IMR-90 (cell line): ENCODE data around the gene STXBP2. TPM values are rescaled to one million over a fixed set of nuclear protein-coding genes. Genes with fewer than 3 reads are reported as not detected.

ENCODE experiments used
- ATAC-seq: fragments of 200-7000 bp; cut with Tn5 transposase; 2 replicates; pipeline ENCODE4 v1.9.1; 2020; ENCODE audit warnings: low read depth, mild to moderate bottlenecking, moderate library complexity
- BruUV-seq: library from RNA; stranded (reverse); fragments of 400-500 nt; replicated peaks from 2 replicates; lab custom pipeline; 2021; lab: Mats Ljungman, UMichigan
- CTCF ChIA-PET: fragments of 300-600 bp; formaldehyde crosslinking; extraction: SDS; loops from one replicate; lab custom pipeline; 2021; ENCODE audit warnings: antibody characterized with exemption; lab: Yijun Ruan, JAX
- POLR2A ChIA-PET: fragments of 300-600 bp; sonication (Branson Sonifier 250); formaldehyde crosslinking; loops from one replicate; lab custom pipeline; 2022; ENCODE audit warnings: antibody characterized with exemption; ENCODE audit not compliant: unreplicated experiment; lab: Charles Lee
- DNase-seq: peaks from one replicate; pipeline ENCODE4 v3.0.0; 2013
- H2AFZ ChIP-seq: replicated peaks from 2 replicates; pipeline ENCODE3; 2013; ENCODE audit warnings: low read length, mild to moderate bottlenecking; ENCODE audit not compliant: poor library complexity
- H2AK5ac ChIP-seq: 2 replicates; pipeline ENCODE4 v1.6.1; 2013; ENCODE audit warnings: low read depth, low read length, inconsistent platforms
- H2AK9ac ChIP-seq: replicated peaks from 2 replicates; pipeline ENCODE3; 2013; ENCODE audit warnings: mild to moderate bottlenecking, low read depth, low read length, moderate library complexity; ENCODE audit not compliant: poor library complexity
- H2BK120ac ChIP-seq: 2 replicates; pipeline ENCODE4 v1.6.1; 2013; ENCODE audit warnings: low read depth, low read length, inconsistent platforms
- H2BK15ac ChIP-seq: 3 replicates; pipeline ENCODE4 v1.6.1; 2013; ENCODE audit warnings: low read depth, low read length, inconsistent platforms
- H2BK20ac ChIP-seq: 2 replicates; pipeline ENCODE4 v1.6.1; 2013; ENCODE audit warnings: low read depth, mild to moderate bottlenecking, inconsistent platforms, low read length, moderate library complexity
- H2BK5ac ChIP-seq: 2 replicates; pipeline ENCODE4 v1.6.1; 2013; ENCODE audit warnings: mild to moderate bottlenecking, low read depth, low read length, inconsistent platforms; ENCODE audit not compliant: poor library complexity, severe bottlenecking
- H3K14ac ChIP-seq: replicated peaks from 2 replicates; pipeline ENCODE4 v1.6.1; 2013; ENCODE audit warnings: low read depth, low read length, inconsistent platforms
- H3K18ac ChIP-seq: 2 replicates; pipeline ENCODE4 v1.6.1; 2013; ENCODE audit warnings: low read depth, low read length, control low read depth
- H3K23ac ChIP-seq: 2 replicates; pipeline ENCODE4 v1.6.1; 2013; ENCODE audit warnings: low read depth, low read length, inconsistent platforms
- H3K27ac ChIP-seq: 2 replicates; pipeline ENCODE4 v1.5.1; 2013; ENCODE audit warnings: mild to moderate bottlenecking, control low read depth, low read length; ENCODE audit not compliant: insufficient read depth
- H3K27me3 ChIP-seq: 2 replicates; pipeline ENCODE4 v1.6.1; 2013; ENCODE audit warnings: low read length; ENCODE audit not compliant: control insufficient read depth, insufficient read depth
- H3K36me3 ChIP-seq: 2 replicates; pipeline ENCODE4 v1.6.1; 2013; ENCODE audit warnings: low read length, mixed read lengths; ENCODE audit not compliant: control insufficient read depth, insufficient read depth
- H3K4ac ChIP-seq: 2 replicates; pipeline ENCODE4 v1.6.1; 2013; ENCODE audit warnings: low read depth, low read length, inconsistent platforms
- H3K4me1 ChIP-seq: 2 replicates; pipeline ENCODE4 v1.6.1; 2013; ENCODE audit warnings: low read length, mixed read lengths; ENCODE audit not compliant: control insufficient read depth, insufficient read depth
- H3K4me2 ChIP-seq: 2 replicates; pipeline ENCODE4 v1.6.1; 2013; ENCODE audit warnings: low read depth, mild to moderate bottlenecking, control low read depth, low read length, moderate library complexity
- H3K4me3 ChIP-seq: 2 replicates; pipeline ENCODE4 v1.5.1; 2013; ENCODE audit warnings: low read depth, mild to moderate bottlenecking, control low read depth, low read length, moderate library complexity; ENCODE audit not compliant: insufficient read depth
- H3K56ac ChIP-seq: 2 replicates; pipeline ENCODE4 v1.6.1; 2013; ENCODE audit warnings: low read length, inconsistent platforms; ENCODE audit not compliant: insufficient read depth; ENCODE audit errors: extremely low read depth
- H3K79me1 ChIP-seq, 2 experiments: 2 replicates each; pipeline ENCODE4 v1.6.1; 2013; ENCODE audit warnings: low read length in 2 of 2, inconsistent platforms in 1 of 2, low read depth in 1 of 2
- H3K9ac ChIP-seq: 2 replicates; pipeline ENCODE4 v1.6.1; 2013; ENCODE audit warnings: low read depth, low read length, control low read depth
- H3K9me1 ChIP-seq: 2 replicates; pipeline ENCODE4 v1.6.1; 2013; ENCODE audit warnings: low read length, inconsistent platforms; ENCODE audit not compliant: insufficient read depth
- H3K9me3 ChIP-seq: 2 replicates; pipeline ENCODE4 v1.6.1; 2013; ENCODE audit warnings: low read length; ENCODE audit not compliant: control insufficient read depth, insufficient read depth
- H4K20me1 ChIP-seq: 2 replicates; pipeline ENCODE4 v1.6.1; 2013; ENCODE audit warnings: low read length, inconsistent platforms; ENCODE audit not compliant: insufficient read depth
- H4K5ac ChIP-seq: 2 replicates; pipeline ENCODE4 v1.6.1; 2013; ENCODE audit warnings: mild to moderate bottlenecking, low read depth, low read length, control low read depth
- H4K8ac ChIP-seq, 2 experiments: 2 replicates each; pipeline ENCODE4 v1.6.1; 2013; ENCODE audit warnings: low read depth in 2 of 2, low read length in 2 of 2, control low read depth in 1 of 2, inconsistent platforms in 1 of 2
- H4K91ac ChIP-seq: 2 replicates; pipeline ENCODE4 v1.6.1; 2013; ENCODE audit warnings: low read depth, low read length, inconsistent platforms; ENCODE audit not compliant: insufficient read depth
- BHLHE40 ChIP-seq: fragments of 150-350 bp; IDR thresholded peaks from 2 replicates; pipeline ENCODE4 v1.6.1; 2016; ENCODE audit warnings: mild to moderate bottlenecking, low read depth, low read length
- CEBPB ChIP-seq: IDR thresholded peaks from 2 replicates; pipeline ENCODE4 v1.6.1; 2012; ENCODE audit warnings: low read depth, low read length, improper control_type of control experiment
- CHD1 ChIP-seq: IDR thresholded peaks from 2 replicates; pipeline ENCODE4 v1.6.1; 2012; ENCODE audit warnings: low read depth, low read length, improper control_type of control experiment
- CTCF ChIP-seq: conservative IDR thresholded peaks from 2 replicates; pipeline ENCODE4 v1.5.1; 2012; ENCODE audit warnings: mild to moderate bottlenecking, low read depth, low read length, improper control_type of control experiment
- ELK1 ChIP-seq: fragments of 150-350 bp; IDR thresholded peaks from 2 replicates; pipeline ENCODE4 v1.6.1; 2016; ENCODE audit warnings: low read depth, mild to moderate bottlenecking, low read length, moderate library complexity, borderline replicate concordance
- FOS ChIP-seq: fragments of 150-350 bp; IDR thresholded peaks from 2 replicates; pipeline ENCODE4 v1.6.1; 2016; ENCODE audit warnings: low read depth, low read length
- MAFK ChIP-seq: IDR thresholded peaks from 2 replicates; pipeline ENCODE4 v1.6.1; 2012; ENCODE audit warnings: low read depth, low read length, improper control_type of control experiment
- MAZ ChIP-seq: IDR thresholded peaks from 2 replicates; pipeline ENCODE4 v1.6.1; 2012; ENCODE audit warnings: low read depth, mild to moderate bottlenecking, low read length, improper control_type of control experiment, moderate library complexity, borderline replicate concordance
- MXI1 ChIP-seq: IDR thresholded peaks from 2 replicates; pipeline ENCODE4 v1.6.1; 2012; ENCODE audit warnings: low read depth, mild to moderate bottlenecking, low read length, moderate library complexity, borderline replicate concordance
- NFE2L2 ChIP-seq: fragments of 150-350 bp; IDR thresholded peaks from 2 replicates; pipeline ENCODE4 v1.6.1; 2016; ENCODE audit warnings: low read depth, mild to moderate bottlenecking, low read length
- POLR2A ChIP-seq: IDR thresholded peaks from 2 replicates; pipeline ENCODE4 v1.6.1; 2012; ENCODE audit warnings: mild to moderate bottlenecking, low read depth, low read length
- RAD21 ChIP-seq: IDR thresholded peaks from 2 replicates; pipeline ENCODE4 v1.6.1; 2012; ENCODE audit warnings: low read length, improper control_type of control experiment
- RCOR1 ChIP-seq: IDR thresholded peaks from 2 replicates; pipeline ENCODE4 v1.6.1; 2012; ENCODE audit warnings: mild to moderate bottlenecking, low read length, improper control_type of control experiment; ENCODE audit not compliant: insufficient replicate concordance
- RFX5 ChIP-seq: IDR thresholded peaks from 2 replicates; pipeline ENCODE4 v1.8.0; 2012; ENCODE audit warnings: low read depth, mild to moderate bottlenecking, low read length, moderate library complexity
- SMC3 ChIP-seq: fragments of 150-350 bp; IDR thresholded peaks from 2 replicates; pipeline ENCODE4 v1.6.1; 2016; ENCODE audit warnings: low read depth, mild to moderate bottlenecking, antibody characterized with exemption, low read length, moderate library complexity
- USF2 ChIP-seq: fragments of 150-350 bp; IDR thresholded peaks from 2 replicates; pipeline ENCODE4 v1.6.1; 2017; ENCODE audit warnings: mild to moderate bottlenecking, antibody characterized with exemption, low read length, low read depth
- WGBS, 2 experiments: methylation state at CpG; one replicate each; pipeline versions ENCODE4 v1.1.5 to v1.1.7; 2013; ENCODE audit warnings: missing lambda C conversion rate in 2 of 2; ENCODE audit not compliant: insufficient read length in 1 of 2; ENCODE audit errors: extremely low coverage in 2 of 2; 5-methylcytosine and 5-hydroxymethylcytosine counted together
- dilution Hi-C: fragments of 300-500 bp; cut with HindIII; formaldehyde crosslinking; loops from one replicate; pipeline ENCODE4 v1.14.3; 2018; ENCODE audit warnings: low sequenced_read_pairs; ENCODE audit not compliant: unreplicated experiment
- in situ Hi-C: fragments of 300-500 bp; cut with MboI; formaldehyde crosslinking; loops from 3 replicates; pipeline ENCODE4 v1.14.3; 2019; ENCODE audit warnings: low sequenced_read_pairs, inconsistent platforms, mixed read lengths
- intact Hi-C: fragments of 100-400 bp; cut with micrococcal nuclease; formaldehyde crosslinking; loops from 2 replicates; pipeline ENCODE4 v1.10.0; 2022
- polyA plus RNA-seq, 3 experiments: library from polyadenylated mRNA; depleted of rRNA; stranded (reverse); fragments of >200 nt; gene quantifications; 2 replicates each; pipeline ENCODE4 v1.2.3, GENCODE V29; 2012; ENCODE audit warnings: low replicate concordance in 1 of 3
- total RNA-seq: library from RNA; depleted of rRNA; stranded (reverse); fragments of >200 nt; gene quantifications from 2 replicates; pipeline ENCODE4 v1.2.3, GENCODE V29; 2012

The STXBP2 gene
- total and polyA plus RNA-seq, 2 of the 4 experiments (the other 2 are of a cell fraction) = 3.9 to 12.6 TPM

GRCh38 chr19:7631577-7631976 lies 5.3 kb upstream of the STXBP2 start:
- no peak overlapping the region for H3K23ac ChIP-seq
- in situ Hi-C loops (no loop called here), intact Hi-C loops (no loop called here), dilution Hi-C loops (no loop called here)
- H3K56ac ChIP-seq = no peak overlapping the region
- no peak overlapping the region for H2BK120ac ChIP-seq
- no peak overlapping the region for H3K4ac ChIP-seq
- no peak overlapping the region for H4K91ac ChIP-seq
- no peak overlapping the region for H2BK20ac ChIP-seq
- DNase-seq (no peak), ATAC-seq (no peak)
- no peak overlapping the region for H3K4me3 ChIP-seq
- no peak overlapping the region for H2AK9ac ChIP-seq
- H3K9me1 ChIP-seq = peaks cover 7% of the 10 kb centered on the region; the same call in 1 of the 2 replicates
- no peak overlapping the region for H4K8ac ChIP-seq
- CTCF ChIA-PET = no interaction called here
- POLR2A ChIA-PET = no interaction called here
- TF ChIP-seq CEBPB (no peak), RFX5 (no peak), SMC3 (no peak), ELK1 (no peak), MAFK (no peak), NFE2L2 (no peak), RCOR1 (no peak), USF2 (no peak), CTCF (no peak), MXI1 (no peak), POLR2A (no peak), RAD21 (no peak), MAZ (no peak), FOS (no peak), BHLHE40 (no peak), CHD1 (no peak)
- no TSS peak for BruUV-seq
- H3K18ac ChIP-seq = no peak overlapping the region
- whole genome bisulfite sequencing, 2 experiments = no CpG with 5 or more reads among the region's 12 CpGs
- no peaks in the 10 kb centered on the region for H3K9me3 ChIP-seq
- no peak overlapping the region for H2AFZ ChIP-seq
- H3K27me3 ChIP-seq = peaks cover 10% of the 10 kb centered on the region; the same call in 1 of the 2 replicates
- no peak overlapping the region for H2AK5ac ChIP-seq
- peaks cover 8% of the 10 kb centered on the region; the same call in 1 of the 2 replicates for H3K4me1 ChIP-seq
- H4K5ac ChIP-seq = no peak overlapping the region
- no peak overlapping the region for H2BK5ac ChIP-seq
- no peak overlapping the region for H3K14ac ChIP-seq
- no peak overlapping the region for H3K9ac ChIP-seq
- H4K20me1 ChIP-seq = peaks cover 2% of the 10 kb centered on the region; the same call in 1 of the 2 replicates
- no peak overlapping the region for H3K27ac ChIP-seq
- H2BK15ac ChIP-seq = no peak overlapping the region
- peaks cover 7% of the 10 kb centered on the region for H3K36me3 ChIP-seq
- peaks cover 0 to 42% of the 10 kb centered on the region in 2 experiments; a peak in 3 of 4 replicates for H3K79me1 ChIP-seq
- H3K4me2 ChIP-seq = no peak overlapping the region
